ENCODE measurements around the gene SNX30.

DNA sequence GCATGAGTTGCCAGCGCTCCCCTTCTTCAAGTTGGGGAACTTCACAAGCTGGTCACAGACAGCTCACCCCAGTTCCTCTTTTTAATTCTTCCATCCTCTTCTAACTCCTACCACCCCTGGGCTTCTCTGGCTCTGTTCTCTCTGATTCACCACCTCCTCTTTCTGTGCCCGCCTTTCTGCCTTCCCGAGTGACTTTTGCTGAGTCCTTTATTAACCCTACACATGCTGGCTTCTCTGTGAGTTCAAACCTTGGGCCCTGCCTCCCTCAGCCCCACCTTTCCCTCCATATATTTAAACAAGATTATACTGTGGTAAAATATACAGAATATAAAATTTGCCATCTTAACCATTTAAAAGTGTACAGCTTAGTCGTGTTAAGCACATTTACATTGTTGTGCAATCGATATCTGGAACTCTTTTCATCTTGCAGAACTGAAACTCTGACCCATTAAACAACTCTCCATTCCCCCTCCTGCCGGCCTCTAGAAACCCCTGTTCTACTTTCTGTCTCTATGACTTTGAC lies 108.1 kb downstream of the SNX30 start:
- TF ChIP-seq EP300 (IDR thresholded peaks at IDR 0.05; ENCODE audit: borderline replicate concordance): no peak
- no peak for TF ChIP-seq TEAD4 (IDR thresholded peaks at IDR 0.05)
- no peak for TF ChIP-seq CEBPB (IDR thresholded peaks at IDR 0.05)
- no peak for TF ChIP-seq RAD21 (IDR thresholded peaks at IDR 0.05; ENCODE audit: low read depth)
- TF ChIP-seq EGR1 (IDR thresholded peaks at IDR 0.05): no peak
- no peak for TF ChIP-seq USF1 (IDR thresholded peaks at IDR 0.05)
- TF ChIP-seq, protein P1, sequence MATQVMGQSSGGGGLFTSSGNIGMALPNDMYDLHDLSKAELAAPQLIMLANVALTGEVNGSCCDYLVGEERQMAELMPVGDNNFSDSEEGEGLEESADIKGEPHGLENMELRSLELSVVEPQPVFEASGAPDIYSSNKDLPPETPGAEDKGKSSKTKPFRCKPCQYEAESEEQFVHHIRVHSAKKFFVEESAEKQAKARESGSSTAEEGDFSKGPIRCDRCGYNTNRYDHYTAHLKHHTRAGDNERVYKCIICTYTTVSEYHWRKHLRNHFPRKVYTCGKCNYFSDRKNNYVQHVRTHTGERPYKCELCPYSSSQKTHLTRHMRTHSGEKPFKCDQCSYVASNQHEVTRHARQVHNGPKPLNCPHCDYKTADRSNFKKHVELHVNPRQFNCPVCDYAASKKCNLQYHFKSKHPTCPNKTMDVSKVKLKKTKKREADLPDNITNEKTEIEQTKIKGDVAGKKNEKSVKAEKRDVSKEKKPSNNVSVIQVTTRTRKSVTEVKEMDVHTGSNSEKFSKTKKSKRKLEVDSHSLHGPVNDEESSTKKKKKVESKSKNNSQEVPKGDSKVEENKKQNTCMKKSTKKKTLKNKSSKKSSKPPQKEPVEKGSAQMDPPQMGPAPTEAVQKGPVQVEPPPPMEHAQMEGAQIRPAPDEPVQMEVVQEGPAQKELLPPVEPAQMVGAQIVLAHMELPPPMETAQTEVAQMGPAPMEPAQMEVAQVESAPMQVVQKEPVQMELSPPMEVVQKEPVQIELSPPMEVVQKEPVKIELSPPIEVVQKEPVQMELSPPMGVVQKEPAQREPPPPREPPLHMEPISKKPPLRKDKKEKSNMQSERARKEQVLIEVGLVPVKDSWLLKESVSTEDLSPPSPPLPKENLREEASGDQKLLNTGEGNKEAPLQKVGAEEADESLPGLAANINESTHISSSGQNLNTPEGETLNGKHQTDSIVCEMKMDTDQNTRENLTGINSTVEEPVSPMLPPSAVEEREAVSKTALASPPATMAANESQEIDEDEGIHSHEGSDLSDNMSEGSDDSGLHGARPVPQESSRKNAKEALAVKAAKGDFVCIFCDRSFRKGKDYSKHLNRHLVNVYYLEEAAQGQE (IDR thresholded peaks at IDR 0.05; ENCODE audit: low read depth): no peak
- TF ChIP-seq CREB1 (IDR thresholded peaks at IDR 0.05; ENCODE audit: low read depth): no peak
- no peak for TF ChIP-seq TAF1 (IDR thresholded peaks at IDR 0.05; ENCODE audit: low read depth)
- TF ChIP-seq YY1 (IDR thresholded peaks at IDR 0.05; ENCODE audit: low read depth): no peak
- no peak for TF ChIP-seq TCF12 (IDR thresholded peaks at IDR 0.05; ENCODE audit: low read depth)
- no peak for TF ChIP-seq NFIC (IDR thresholded peaks at IDR 0.05)

Data from Ishikawa (cell line).